HL-60 (cell line): ENCODE results near the gene MCM5.

Source experiments
- CTCF ChIP-seq: IDR thresholded peaks from one replicate; pipeline ENCODE4 v1.5.1; 2011; ENCODE audit warnings: low read length, control low read depth, inconsistent platforms; ENCODE audit not compliant: insufficient read depth
- POLR2AphosphoS5 ChIP-seq: IDR thresholded peaks from 2 replicates; pipeline ENCODE4 v1.6.1; 2012; ENCODE audit warnings: low read depth

GRCh38 chr22:35380013-35380412, 19.9 kb upstream of the MCM5 start:
- no peak for TF ChIP-seq POLR2AphosphoS5
- TF ChIP-seq CTCF = no peak
